Cardiac septum (tissue), 1 donor: ENCODE data around the gene ADK. TPM values are rescaled to one million over a fixed set of nuclear protein-coding genes. Genes with fewer than 3 reads are reported as not detected.
"Not testable (repeated sequence)": the region's sequence is repeated elsewhere in the genome, so short reads cannot be mapped to it uniquely, and the experiment has no call there.

Experiments used
- DNase-seq: peaks from one replicate; pipeline ENCODE4 v3.0.0-alpha.2; 2020; ENCODE audit warnings: low spot score
- intact Hi-C: fragments of 100-400 bp; cut with DNase I; formaldehyde crosslinking; loops from one replicate; pipeline ENCODE4 v1.14.0; 2022
- long read RNA-seq: library from polyadenylated mRNA; unstranded; transcript quantifications from one replicate; pipeline ENCODE4 v2.0.0, GENCODE V29; 2021
- total RNA-seq: library from RNA; stranded (reverse); fragmentation: NEBNext Ultra II Directional; extraction: Animal tissue kit (Norgen Biotek cat#: 25700); gene quantifications from one replicate; pipeline ENCODE4 v1.2.1, GENCODE V29; 2021
- donor health status: DM: no; HTN: no; CAD: no.

The ADK gene
- total RNA-seq, result 28.0 TPM
- long read RNA-seq, transcript ADK-201 (11 exons, 1,169 nt), result major isoform, 46 of 65 reads
- long read RNA-seq, partial matches to known transcripts, result 4 of 65 reads
- long read RNA-seq, other reads (novel, unspliced or antisense), result 13 of 65 reads

GRCh38 chr10:74150990-74151878 lies at the start of gene ADK:
ADK (plus strand) TSS chr10:74151221; CDS start chr10:74151279, 58 bp downstream.
- intact Hi-C loops, result loop anchor here (2.0 kb wide), 1 partner anchor 26 kb away; no protein-coding TSS in a partner anchor
- DNase-seq, result peak; percentile 100

GRCh38 chr10:74103560-74104258 lies 47.3 kb upstream of the ADK start:
- intact Hi-C loops, result no loop called here
- no peak for DNase-seq

- DNase-seq, result no peak
- intact Hi-C loops, result no loop called here
Observed at GRCh38 chr10:74104480-74104879, 46.5 kb upstream of the ADK start.

GRCh38 chr10:74104996-74105395 lies 46.0 kb upstream of the ADK start:
- DNase-seq, result no peak
- intact Hi-C loops, result no loop called here

GRCh38 chr10:74107391-74107790 lies 43.6 kb upstream of the ADK start:
- intact Hi-C loops, result no loop called here
- no peak for DNase-seq

GRCh38 chr10:74109452-74109851 lies 41.6 kb upstream of the ADK start:
- DNase-seq, result no peak
- intact Hi-C loops, result no loop called here

- intact Hi-C loops, result no loop called here
- no peak for DNase-seq
Observed at GRCh38 chr10:74110120-74110519, 40.9 kb upstream of the ADK start.

- no peak for DNase-seq
- intact Hi-C loops, result no loop called here
Observed at GRCh38 chr10:74111799-74112198, 39.2 kb upstream of the ADK start.

GRCh38 chr10:74113546-74113945 lies 37.5 kb upstream of the ADK start:
- no peak for DNase-seq
- intact Hi-C loops, result no loop called here

- intact Hi-C loops, result no loop called here
- no peak for DNase-seq
Observed at GRCh38 chr10:74114041-74114448, 37.0 kb upstream of the ADK start.

GRCh38 chr10:74117738-74118137 lies 33.3 kb upstream of the ADK start:
- intact Hi-C loops, result no loop called here
- no peak for DNase-seq

- intact Hi-C loops, result no loop called here
- no peak for DNase-seq
Observed at GRCh38 chr10:74118804-74119203, 32.2 kb upstream of the ADK start.

- DNase-seq, result no peak
- intact Hi-C loops, result no loop called here
Observed at GRCh38 chr10:74120911-74121310, 30.1 kb upstream of the ADK start.

GRCh38 chr10:74121368-74121767 lies 29.7 kb upstream of the ADK start:
- intact Hi-C loops, result no loop called here
- DNase-seq, result no peak

GRCh38 chr10:74122060-74122459 lies 29.0 kb upstream of the ADK start:
- DNase-seq, result no peak
- intact Hi-C loops, result no loop called here

- intact Hi-C loops, result no loop called here
- DNase-seq, result no peak
Observed at GRCh38 chr10:74123081-74123480, 27.9 kb upstream of the ADK start.

- intact Hi-C loops, result no loop called here
- no peak for DNase-seq
Observed at GRCh38 chr10:74133923-74134820, 16.8 kb upstream of the ADK start.

GRCh38 chr10:74135452-74135851 lies 15.6 kb upstream of the ADK start:
- no peak for DNase-seq
- intact Hi-C loops, result no loop called here

- no peak for DNase-seq
- intact Hi-C loops, result no loop called here
Observed at GRCh38 chr10:74137992-74138391, 13.0 kb upstream of the ADK start.

GRCh38 chr10:74138596-74138995 lies 12.4 kb upstream of the ADK start:
- DNase-seq, intact Hi-C loops: not testable (repeated sequence)
